Measurements from ENCODE around the gene ZIC5. TPM values are rescaled to one million over a fixed set of nuclear protein-coding genes. Genes with fewer than 3 reads are reported as not detected.

ZIC5 gene
- total and polyA plus RNA-seq, 9 of the 15 experiments (the other 6 are each of a cell fraction or from before 2014, with no cell fraction given), result 0.57 to 2.0 (median 1.1) TPM

DNA sequence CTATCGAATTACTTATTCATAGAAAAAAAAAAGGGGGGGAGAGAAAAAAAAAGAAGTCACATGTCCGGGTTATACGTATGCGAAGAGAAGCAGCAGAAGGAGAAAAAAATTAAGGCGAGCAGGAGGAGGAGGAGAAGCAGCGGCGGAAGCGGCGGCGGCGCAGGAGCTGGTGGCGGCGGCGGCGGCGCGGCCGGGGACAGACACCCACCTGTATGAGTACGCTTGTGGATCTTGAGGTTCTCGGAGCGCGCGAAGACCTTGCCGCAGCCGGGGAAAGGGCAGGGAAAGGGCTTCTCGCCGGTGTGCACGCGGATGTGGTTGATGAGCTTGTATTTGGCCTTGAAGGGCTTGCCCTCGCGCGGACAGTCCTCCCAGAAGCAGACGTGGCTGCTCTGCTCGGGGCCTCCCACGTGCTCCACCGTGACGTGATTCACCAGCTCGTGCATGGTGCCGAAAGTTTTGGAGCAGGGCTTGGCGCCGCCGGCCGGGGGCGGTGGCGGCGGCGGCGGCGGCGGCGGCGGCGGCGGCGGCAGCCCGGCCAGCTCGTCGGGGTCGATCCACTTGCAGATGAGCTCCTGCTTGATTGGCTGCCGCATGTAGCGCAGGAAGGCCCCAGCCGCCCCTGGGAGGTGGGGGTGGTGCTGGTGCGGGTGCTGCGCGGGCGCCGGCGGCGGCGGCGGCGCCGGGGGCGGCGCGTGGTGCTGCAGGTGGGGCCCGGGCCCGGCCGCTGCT is 1.5 kb downstream of the ZIC5 start (continued):
- TF ChIP-seq ZBTB17 (CRISPR knock-in tag; IDR thresholded peaks at IDR 0.05), result no peak
- TF ChIP-seq, protein P1, sequence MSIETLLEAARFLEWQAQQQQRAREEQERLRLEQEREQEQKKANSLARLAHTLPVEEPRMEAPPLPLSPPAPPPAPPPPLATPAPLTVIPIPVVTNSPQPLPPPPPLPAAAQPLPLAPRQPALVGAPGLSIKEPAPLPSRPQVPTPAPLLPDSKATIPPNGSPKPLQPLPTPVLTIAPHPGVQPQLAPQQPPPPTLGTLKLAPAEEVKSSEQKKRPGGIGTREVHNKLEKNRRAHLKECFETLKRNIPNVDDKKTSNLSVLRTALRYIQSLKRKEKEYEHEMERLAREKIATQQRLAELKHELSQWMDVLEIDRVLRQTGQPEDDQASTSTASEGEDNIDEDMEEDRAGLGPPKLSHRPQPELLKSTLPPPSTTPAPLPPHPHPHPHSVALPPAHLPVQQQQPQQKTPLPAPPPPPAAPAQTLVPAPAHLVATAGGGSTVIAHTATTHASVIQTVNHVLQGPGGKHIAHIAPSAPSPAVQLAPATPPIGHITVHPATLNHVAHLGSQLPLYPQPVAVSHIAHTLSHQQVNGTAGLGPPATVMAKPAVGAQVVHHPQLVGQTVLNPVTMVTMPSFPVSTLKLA (conservative IDR thresholded peaks at IDR 0.05), result peak; percentile 63 to 78
- no peak for TF ChIP-seq NR2C2 (CRISPR knock-in tag; IDR thresholded peaks at IDR 0.05)
- TF ChIP-seq NR2C2 (tag; IDR thresholded peaks at IDR 0.05), result peak; percentile 22; the same call in 1 of the 2 replicates
- TF ChIP-seq RBFOX2 (IDR thresholded peaks at IDR 0.05; ENCODE audit: low read depth, low read length), result peak; percentile 54
- TF ChIP-seq, protein P2, sequence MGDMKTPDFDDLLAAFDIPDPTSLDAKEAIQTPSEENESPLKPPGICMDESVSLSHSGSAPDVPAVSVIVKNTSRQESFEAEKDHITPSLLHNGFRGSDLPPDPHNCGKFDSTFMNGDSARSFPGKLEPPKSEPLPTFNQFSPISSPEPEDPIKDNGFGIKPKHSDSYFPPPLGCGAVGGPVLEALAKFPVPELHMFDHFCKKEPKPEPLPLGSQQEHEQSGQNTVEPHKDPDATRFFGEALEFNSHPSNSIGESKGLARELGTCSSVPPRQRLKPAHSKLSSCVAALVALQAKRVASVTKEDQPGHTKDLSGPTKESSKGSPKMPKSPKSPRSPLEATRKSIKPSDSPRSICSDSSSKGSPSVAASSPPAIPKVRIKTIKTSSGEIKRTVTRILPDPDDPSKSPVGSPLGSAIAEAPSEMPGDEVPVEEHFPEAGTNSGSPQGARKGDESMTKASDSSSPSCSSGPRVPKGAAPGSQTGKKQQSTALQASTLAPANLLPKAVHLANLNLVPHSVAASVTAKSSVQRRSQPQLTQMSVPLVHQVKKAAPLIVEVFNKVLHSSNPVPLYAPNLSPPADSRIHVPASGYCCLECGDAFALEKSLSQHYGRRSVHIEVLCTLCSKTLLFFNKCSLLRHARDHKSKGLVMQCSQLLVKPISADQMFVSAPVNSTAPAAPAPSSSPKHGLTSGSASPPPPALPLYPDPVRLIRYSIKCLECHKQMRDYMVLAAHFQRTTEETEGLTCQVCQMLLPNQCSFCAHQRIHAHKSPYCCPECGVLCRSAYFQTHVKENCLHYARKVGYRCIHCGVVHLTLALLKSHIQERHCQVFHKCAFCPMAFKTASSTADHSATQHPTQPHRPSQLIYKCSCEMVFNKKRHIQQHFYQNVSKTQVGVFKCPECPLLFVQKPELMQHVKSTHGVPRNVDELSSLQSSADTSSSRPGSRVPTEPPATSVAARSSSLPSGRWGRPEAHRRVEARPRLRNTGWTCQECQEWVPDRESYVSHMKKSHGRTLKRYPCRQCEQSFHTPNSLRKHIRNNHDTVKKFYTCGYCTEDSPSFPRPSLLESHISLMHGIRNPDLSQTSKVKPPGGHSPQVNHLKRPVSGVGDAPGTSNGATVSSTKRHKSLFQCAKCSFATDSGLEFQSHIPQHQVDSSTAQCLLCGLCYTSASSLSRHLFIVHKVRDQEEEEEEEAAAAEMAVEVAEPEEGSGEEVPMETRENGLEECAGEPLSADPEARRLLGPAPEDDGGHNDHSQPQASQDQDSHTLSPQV (IDR thresholded peaks at IDR 0.05), result peak; percentile 62; the same call in 1 of the 2 replicates
- peak; percentile 46 for TF ChIP-seq EGR1 (conservative IDR thresholded peaks at IDR 0.05)

Data from K562 (cell line).